ENCODE data around the gene SULT6B1.

DNA sequence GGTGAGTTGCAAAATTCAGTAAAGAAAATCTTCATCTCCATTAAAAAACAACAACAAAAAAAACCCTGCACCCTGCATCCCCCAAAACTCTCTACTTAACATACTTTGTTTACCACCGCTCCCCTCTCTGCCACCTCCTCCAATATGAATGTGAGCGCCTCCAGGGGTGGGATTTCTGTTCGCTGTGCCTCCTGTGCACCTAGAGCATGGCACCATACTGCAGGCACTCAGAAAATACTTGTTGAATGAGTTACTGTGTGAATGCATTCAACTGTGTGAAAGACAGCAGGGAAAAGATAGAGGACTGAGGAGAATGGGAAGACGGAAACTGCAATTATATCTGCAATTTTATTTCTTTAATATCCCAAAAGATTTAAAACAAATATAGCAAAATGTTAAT is 38.4 kb upstream of the SULT6B1 start:
- TF ChIP-seq, protein P1, sequence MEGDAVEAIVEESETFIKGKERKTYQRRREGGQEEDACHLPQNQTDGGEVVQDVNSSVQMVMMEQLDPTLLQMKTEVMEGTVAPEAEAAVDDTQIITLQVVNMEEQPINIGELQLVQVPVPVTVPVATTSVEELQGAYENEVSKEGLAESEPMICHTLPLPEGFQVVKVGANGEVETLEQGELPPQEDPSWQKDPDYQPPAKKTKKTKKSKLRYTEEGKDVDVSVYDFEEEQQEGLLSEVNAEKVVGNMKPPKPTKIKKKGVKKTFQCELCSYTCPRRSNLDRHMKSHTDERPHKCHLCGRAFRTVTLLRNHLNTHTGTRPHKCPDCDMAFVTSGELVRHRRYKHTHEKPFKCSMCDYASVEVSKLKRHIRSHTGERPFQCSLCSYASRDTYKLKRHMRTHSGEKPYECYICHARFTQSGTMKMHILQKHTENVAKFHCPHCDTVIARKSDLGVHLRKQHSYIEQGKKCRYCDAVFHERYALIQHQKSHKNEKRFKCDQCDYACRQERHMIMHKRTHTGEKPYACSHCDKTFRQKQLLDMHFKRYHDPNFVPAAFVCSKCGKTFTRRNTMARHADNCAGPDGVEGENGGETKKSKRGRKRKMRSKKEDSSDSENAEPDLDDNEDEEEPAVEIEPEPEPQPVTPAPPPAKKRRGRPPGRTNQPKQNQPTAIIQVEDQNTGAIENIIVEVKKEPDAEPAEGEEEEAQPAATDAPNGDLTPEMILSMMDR (IDR thresholded peaks at IDR 0.05; ENCODE audit: extremely low read depth in 1 of 2, insufficient read depth in 1 of 2, low read depth in 1 of 2, low read length in 2 of 2), result no peak
- no peak for TF ChIP-seq POLR2A (IDR thresholded peaks at IDR 0.05; ENCODE audit: low read depth, low read length)
- no peak for TF ChIP-seq POLR2AphosphoS5 (IDR thresholded peaks at IDR 0.05; ENCODE audit: insufficient read depth, low read depth, low read length)
- TF ChIP-seq JUN (IDR thresholded peaks at IDR 0.05; ENCODE audit: borderline replicate concordance, insufficient read depth, insufficient read length, low read depth), result no peak
- TF ChIP-seq EZH2 (IDR thresholded peaks at IDR 0.05; ENCODE audit: borderline replicate concordance, low read depth, low read length, severe bottlenecking), result no peak
